GM23338 (cell line): Measurements from ENCODE around the gene EEA1. TPM values are rescaled to one million over a fixed set of nuclear protein-coding genes. Genes with fewer than 3 reads are reported as not detected.

Experiments used
- ATAC-seq: fragments of 200-7000 bp; cut with Tn5 transposase; 3 replicates; pipeline ENCODE4 v1.9.1; 2020
- DNase-seq: peaks from one replicate; pipeline ENCODE4 v3.0.0-alpha.2; 2015; ENCODE audit warnings: low spot score
- H2AFZ ChIP-seq: fragments of 200-600 bp; sonication (generic); 2 replicates; pipeline ENCODE4 v1.8.0; 2016; ENCODE audit warnings: antibody characterized with exemption, mild to moderate bottlenecking, moderate library complexity
- H3F3A ChIP-seq: fragments of 200-600 bp; sonication (generic); replicated peaks from 2 replicates; pipeline ENCODE4 v1.8.0; 2017; ENCODE audit warnings: antibody characterized with exemption, mixed run types, low read depth
- H3K27ac ChIP-seq: fragments of 200-600 bp; sonication (generic); 2 replicates; pipeline ENCODE4 v1.6.1; 2016; ENCODE audit warnings: low read depth
- H3K27me3 ChIP-seq: fragments of 200-600 bp; sonication (generic); 2 replicates; pipeline ENCODE4 v1.8.0; 2016; ENCODE audit warnings: mild to moderate bottlenecking, mixed run types, moderate library complexity; ENCODE audit not compliant: insufficient read depth
- H3K36me3 ChIP-seq: fragments of 200-600 bp; sonication (generic); 2 replicates; pipeline ENCODE4 v1.8.0; 2016; ENCODE audit warnings: mild to moderate bottlenecking; ENCODE audit not compliant: insufficient read depth
- H3K4me1 ChIP-seq: fragments of 200-600 bp; sonication (generic); 2 replicates; pipeline ENCODE4 v1.8.0; 2016; ENCODE audit warnings: mild to moderate bottlenecking, moderate library complexity; ENCODE audit not compliant: insufficient read depth
- H3K4me2 ChIP-seq: fragments of 200-600 bp; sonication (generic); 2 replicates; pipeline ENCODE4 v1.7.1; 2017; ENCODE audit warnings: mixed run types
- H3K4me3 ChIP-seq: fragments of 200-600 bp; sonication (generic); 2 replicates; pipeline ENCODE4 v1.6.1; 2016; ENCODE audit warnings: mixed run types
- H3K79me2 ChIP-seq: fragments of 200-600 bp; sonication (generic); replicated peaks from 2 replicates; pipeline ENCODE4 v1.8.0; 2017; ENCODE audit warnings: mild to moderate bottlenecking; ENCODE audit not compliant: insufficient read depth
- H3K9me2 ChIP-seq: fragments of 200-600 bp; sonication (generic); 2 replicates; pipeline ENCODE4 v1.8.0; 2017; ENCODE audit not compliant: insufficient read depth
- H4K20me1 ChIP-seq: fragments of 200-600 bp; sonication (generic); replicated peaks from 2 replicates; pipeline ENCODE4 v1.8.0; 2017; ENCODE audit warnings: mild to moderate bottlenecking; ENCODE audit not compliant: insufficient read depth
- H3K27ac Mint-ChIP-seq: 2 replicates; pipeline ENCODE4 v1.8.0; 2020; ENCODE audit warnings: inconsistent platforms, mild to moderate bottlenecking, moderate library complexity, mixed read lengths
- H3K27me3 Mint-ChIP-seq: 3 replicates; pipeline ENCODE4 v1.8.0; 2022; ENCODE audit warnings: low read depth, mild to moderate bottlenecking, moderate library complexity, mixed read lengths, inconsistent platforms; ENCODE audit not compliant: insufficient read depth, poor library complexity
- H3K36me3 Mint-ChIP-seq: 3 replicates; pipeline ENCODE4 v1.8.0; 2021; ENCODE audit warnings: low read depth, mild to moderate bottlenecking, inconsistent platforms, moderate library complexity, mixed read lengths
- H3K4me1 Mint-ChIP-seq: 3 replicates; pipeline ENCODE4 v1.8.0; 2020; ENCODE audit warnings: mild to moderate bottlenecking, inconsistent platforms, mixed read lengths
- H3K4me3 Mint-ChIP-seq: 3 replicates; pipeline ENCODE4 v1.8.0; 2021; ENCODE audit warnings: moderate library complexity, mild to moderate bottlenecking, inconsistent platforms, mixed read lengths
- H3K9me3 Mint-ChIP-seq: 3 replicates; pipeline ENCODE4 v1.8.0; 2020; ENCODE audit warnings: moderate library complexity, mild to moderate bottlenecking, inconsistent platforms, mixed read lengths
- CREB1 ChIP-seq: fragments of 250-450 bp; sonication (Bioruptor Pico); IDR thresholded peaks from 2 replicates; pipeline ENCODE4 v1.5.0; 2020; ENCODE audit warnings: low read depth, mild to moderate bottlenecking, moderate library complexity
- JUNB ChIP-seq: IDR thresholded peaks from one replicate; pipeline ENCODE4 v1.6.1; 2016; ENCODE audit warnings: antibody characterized with exemption; ENCODE audit not compliant: unreplicated experiment
- ZNF331 ChIP-seq: fragments of 250-450 bp; sonication (Bioruptor Pico); IDR thresholded peaks from 2 replicates; pipeline ENCODE4 v1.5.0; 2020; ENCODE audit warnings: low read depth, mild to moderate bottlenecking, moderate library complexity
- polyA plus RNA-seq: library from polyadenylated mRNA; unstranded; fragments of >200 nt; fragmentation: Nextera tagmentation; extraction: Ambion mirVana; gene quantifications from 2 replicates; pipeline ENCODE4 v1.2.1, GENCODE V29; 2016
- total RNA-seq: library from RNA; depleted of rRNA; stranded (reverse); fragments of >200 nt; shearing (Covaris generic); gene quantifications from 2 replicates; pipeline ENCODE4 v1.2.3, GENCODE V29; 2014
- TF ChIP-seq, protein P1 (sequence below): IDR thresholded peaks from one replicate; pipeline ENCODE4 v1.6.1; 2018; ENCODE audit warnings: antibody characterized with exemption; ENCODE audit not compliant: unreplicated experiment
- TF ChIP-seq, protein P2 (sequence below): IDR thresholded peaks from 2 replicates; pipeline ENCODE4 v1.6.1; 2016; ENCODE audit warnings: antibody characterized with exemption
- TF ChIP-seq, protein P3 (sequence below), 2 experiments: fragments of 200-600 bp in 1 of 2; sonication (generic) in 1 of 2; conservative IDR thresholded peaks; 2 replicates each; pipeline versions ENCODE4 v1.5.1 to v1.6.1; 2016 to 2017; ENCODE audit warnings: antibody characterized with exemption in 2 of 2, low read depth in 2 of 2, mild to moderate bottlenecking in 2 of 2, moderate library complexity in 1 of 2
- TF ChIP-seq, protein P4 (sequence below): fragments of 250-450 bp; sonication (Bioruptor Pico); IDR thresholded peaks from 2 replicates; pipeline ENCODE4 v1.5.0; 2020; ENCODE audit warnings: mild to moderate bottlenecking, moderate library complexity

The EEA1 gene
- total and polyA plus RNA-seq, 2 experiments from 2014 or later, result 10.0 to 41.1 TPM

DNA sequence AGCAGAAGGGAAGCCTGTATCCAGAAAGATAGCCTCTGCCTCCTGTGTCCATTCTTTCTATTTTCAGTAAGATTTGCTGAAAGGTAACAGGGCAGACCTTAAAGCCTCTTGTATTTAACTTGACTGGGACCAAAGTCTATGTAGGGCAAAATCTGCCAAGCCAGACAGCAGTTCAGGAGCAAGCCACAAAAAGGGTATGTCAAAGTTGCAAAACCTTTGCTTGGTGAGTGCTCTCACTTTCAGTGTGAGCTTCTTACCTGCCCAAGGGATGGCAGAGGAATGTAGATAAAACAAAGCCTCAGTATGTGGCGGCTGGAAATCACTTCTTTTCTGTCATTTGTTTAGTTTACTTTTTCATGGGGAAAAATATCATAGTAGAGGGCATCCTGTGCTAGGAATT, 163.2 kb downstream of the EEA1 start:
- H4K20me1 ChIP-seq, result no peaks in the 10 kb centered on the region
- H3K27ac ChIP-seq, result no peak overlapping the region
- Mint-ChIP-seq H3K9me3 (no peaks in the 10 kb centered on the region), H3K4me1 (peaks cover 19% of the 10 kb centered on the region), H3K36me3 (no peaks in the 10 kb centered on the region), H3K4me3 (no peak overlapping the region), H3K27me3 (no peaks in the 10 kb centered on the region), H3K27ac (no peak overlapping the region)
- ATAC-seq (peak; percentile 78), DNase-seq (peak; percentile 32)
- H3K27me3 ChIP-seq, result no peaks in the 10 kb centered on the region
- H3F3A ChIP-seq, result no peaks in the 10 kb centered on the region
- H2AFZ ChIP-seq, result no peak overlapping the region
- H3K9me2 ChIP-seq, result no peaks in the 10 kb centered on the region
- H3K4me3 ChIP-seq, result no peak overlapping the region
- H3K79me2 ChIP-seq, result no peaks in the 10 kb centered on the region
- H3K4me2 ChIP-seq, result no peak overlapping the region
- H3K36me3 ChIP-seq, result no peaks in the 10 kb centered on the region
- peaks cover 13% of the 10 kb centered on the region for H3K4me1 ChIP-seq
- TF ChIP-seq, protein P1, sequence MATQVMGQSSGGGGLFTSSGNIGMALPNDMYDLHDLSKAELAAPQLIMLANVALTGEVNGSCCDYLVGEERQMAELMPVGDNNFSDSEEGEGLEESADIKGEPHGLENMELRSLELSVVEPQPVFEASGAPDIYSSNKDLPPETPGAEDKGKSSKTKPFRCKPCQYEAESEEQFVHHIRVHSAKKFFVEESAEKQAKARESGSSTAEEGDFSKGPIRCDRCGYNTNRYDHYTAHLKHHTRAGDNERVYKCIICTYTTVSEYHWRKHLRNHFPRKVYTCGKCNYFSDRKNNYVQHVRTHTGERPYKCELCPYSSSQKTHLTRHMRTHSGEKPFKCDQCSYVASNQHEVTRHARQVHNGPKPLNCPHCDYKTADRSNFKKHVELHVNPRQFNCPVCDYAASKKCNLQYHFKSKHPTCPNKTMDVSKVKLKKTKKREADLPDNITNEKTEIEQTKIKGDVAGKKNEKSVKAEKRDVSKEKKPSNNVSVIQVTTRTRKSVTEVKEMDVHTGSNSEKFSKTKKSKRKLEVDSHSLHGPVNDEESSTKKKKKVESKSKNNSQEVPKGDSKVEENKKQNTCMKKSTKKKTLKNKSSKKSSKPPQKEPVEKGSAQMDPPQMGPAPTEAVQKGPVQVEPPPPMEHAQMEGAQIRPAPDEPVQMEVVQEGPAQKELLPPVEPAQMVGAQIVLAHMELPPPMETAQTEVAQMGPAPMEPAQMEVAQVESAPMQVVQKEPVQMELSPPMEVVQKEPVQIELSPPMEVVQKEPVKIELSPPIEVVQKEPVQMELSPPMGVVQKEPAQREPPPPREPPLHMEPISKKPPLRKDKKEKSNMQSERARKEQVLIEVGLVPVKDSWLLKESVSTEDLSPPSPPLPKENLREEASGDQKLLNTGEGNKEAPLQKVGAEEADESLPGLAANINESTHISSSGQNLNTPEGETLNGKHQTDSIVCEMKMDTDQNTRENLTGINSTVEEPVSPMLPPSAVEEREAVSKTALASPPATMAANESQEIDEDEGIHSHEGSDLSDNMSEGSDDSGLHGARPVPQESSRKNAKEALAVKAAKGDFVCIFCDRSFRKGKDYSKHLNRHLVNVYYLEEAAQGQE, result no peak
- TF ChIP-seq JUNB (no peak), CREB1 (CRISPR knock-in tag) (no peak), ZNF331 (CRISPR knock-in tag) (no peak)
- TF ChIP-seq, protein P2, sequence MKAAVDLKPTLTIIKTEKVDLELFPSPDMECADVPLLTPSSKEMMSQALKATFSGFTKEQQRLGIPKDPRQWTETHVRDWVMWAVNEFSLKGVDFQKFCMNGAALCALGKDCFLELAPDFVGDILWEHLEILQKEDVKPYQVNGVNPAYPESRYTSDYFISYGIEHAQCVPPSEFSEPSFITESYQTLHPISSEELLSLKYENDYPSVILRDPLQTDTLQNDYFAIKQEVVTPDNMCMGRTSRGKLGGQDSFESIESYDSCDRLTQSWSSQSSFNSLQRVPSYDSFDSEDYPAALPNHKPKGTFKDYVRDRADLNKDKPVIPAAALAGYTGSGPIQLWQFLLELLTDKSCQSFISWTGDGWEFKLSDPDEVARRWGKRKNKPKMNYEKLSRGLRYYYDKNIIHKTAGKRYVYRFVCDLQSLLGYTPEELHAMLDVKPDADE, result no peak
- TF ChIP-seq, protein P3, sequence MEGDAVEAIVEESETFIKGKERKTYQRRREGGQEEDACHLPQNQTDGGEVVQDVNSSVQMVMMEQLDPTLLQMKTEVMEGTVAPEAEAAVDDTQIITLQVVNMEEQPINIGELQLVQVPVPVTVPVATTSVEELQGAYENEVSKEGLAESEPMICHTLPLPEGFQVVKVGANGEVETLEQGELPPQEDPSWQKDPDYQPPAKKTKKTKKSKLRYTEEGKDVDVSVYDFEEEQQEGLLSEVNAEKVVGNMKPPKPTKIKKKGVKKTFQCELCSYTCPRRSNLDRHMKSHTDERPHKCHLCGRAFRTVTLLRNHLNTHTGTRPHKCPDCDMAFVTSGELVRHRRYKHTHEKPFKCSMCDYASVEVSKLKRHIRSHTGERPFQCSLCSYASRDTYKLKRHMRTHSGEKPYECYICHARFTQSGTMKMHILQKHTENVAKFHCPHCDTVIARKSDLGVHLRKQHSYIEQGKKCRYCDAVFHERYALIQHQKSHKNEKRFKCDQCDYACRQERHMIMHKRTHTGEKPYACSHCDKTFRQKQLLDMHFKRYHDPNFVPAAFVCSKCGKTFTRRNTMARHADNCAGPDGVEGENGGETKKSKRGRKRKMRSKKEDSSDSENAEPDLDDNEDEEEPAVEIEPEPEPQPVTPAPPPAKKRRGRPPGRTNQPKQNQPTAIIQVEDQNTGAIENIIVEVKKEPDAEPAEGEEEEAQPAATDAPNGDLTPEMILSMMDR (conservative IDR thresholded peaks at IDR 0.05; ENCODE audit: low read depth in 2 of 2), result no peak
- TF ChIP-seq, protein P4, sequence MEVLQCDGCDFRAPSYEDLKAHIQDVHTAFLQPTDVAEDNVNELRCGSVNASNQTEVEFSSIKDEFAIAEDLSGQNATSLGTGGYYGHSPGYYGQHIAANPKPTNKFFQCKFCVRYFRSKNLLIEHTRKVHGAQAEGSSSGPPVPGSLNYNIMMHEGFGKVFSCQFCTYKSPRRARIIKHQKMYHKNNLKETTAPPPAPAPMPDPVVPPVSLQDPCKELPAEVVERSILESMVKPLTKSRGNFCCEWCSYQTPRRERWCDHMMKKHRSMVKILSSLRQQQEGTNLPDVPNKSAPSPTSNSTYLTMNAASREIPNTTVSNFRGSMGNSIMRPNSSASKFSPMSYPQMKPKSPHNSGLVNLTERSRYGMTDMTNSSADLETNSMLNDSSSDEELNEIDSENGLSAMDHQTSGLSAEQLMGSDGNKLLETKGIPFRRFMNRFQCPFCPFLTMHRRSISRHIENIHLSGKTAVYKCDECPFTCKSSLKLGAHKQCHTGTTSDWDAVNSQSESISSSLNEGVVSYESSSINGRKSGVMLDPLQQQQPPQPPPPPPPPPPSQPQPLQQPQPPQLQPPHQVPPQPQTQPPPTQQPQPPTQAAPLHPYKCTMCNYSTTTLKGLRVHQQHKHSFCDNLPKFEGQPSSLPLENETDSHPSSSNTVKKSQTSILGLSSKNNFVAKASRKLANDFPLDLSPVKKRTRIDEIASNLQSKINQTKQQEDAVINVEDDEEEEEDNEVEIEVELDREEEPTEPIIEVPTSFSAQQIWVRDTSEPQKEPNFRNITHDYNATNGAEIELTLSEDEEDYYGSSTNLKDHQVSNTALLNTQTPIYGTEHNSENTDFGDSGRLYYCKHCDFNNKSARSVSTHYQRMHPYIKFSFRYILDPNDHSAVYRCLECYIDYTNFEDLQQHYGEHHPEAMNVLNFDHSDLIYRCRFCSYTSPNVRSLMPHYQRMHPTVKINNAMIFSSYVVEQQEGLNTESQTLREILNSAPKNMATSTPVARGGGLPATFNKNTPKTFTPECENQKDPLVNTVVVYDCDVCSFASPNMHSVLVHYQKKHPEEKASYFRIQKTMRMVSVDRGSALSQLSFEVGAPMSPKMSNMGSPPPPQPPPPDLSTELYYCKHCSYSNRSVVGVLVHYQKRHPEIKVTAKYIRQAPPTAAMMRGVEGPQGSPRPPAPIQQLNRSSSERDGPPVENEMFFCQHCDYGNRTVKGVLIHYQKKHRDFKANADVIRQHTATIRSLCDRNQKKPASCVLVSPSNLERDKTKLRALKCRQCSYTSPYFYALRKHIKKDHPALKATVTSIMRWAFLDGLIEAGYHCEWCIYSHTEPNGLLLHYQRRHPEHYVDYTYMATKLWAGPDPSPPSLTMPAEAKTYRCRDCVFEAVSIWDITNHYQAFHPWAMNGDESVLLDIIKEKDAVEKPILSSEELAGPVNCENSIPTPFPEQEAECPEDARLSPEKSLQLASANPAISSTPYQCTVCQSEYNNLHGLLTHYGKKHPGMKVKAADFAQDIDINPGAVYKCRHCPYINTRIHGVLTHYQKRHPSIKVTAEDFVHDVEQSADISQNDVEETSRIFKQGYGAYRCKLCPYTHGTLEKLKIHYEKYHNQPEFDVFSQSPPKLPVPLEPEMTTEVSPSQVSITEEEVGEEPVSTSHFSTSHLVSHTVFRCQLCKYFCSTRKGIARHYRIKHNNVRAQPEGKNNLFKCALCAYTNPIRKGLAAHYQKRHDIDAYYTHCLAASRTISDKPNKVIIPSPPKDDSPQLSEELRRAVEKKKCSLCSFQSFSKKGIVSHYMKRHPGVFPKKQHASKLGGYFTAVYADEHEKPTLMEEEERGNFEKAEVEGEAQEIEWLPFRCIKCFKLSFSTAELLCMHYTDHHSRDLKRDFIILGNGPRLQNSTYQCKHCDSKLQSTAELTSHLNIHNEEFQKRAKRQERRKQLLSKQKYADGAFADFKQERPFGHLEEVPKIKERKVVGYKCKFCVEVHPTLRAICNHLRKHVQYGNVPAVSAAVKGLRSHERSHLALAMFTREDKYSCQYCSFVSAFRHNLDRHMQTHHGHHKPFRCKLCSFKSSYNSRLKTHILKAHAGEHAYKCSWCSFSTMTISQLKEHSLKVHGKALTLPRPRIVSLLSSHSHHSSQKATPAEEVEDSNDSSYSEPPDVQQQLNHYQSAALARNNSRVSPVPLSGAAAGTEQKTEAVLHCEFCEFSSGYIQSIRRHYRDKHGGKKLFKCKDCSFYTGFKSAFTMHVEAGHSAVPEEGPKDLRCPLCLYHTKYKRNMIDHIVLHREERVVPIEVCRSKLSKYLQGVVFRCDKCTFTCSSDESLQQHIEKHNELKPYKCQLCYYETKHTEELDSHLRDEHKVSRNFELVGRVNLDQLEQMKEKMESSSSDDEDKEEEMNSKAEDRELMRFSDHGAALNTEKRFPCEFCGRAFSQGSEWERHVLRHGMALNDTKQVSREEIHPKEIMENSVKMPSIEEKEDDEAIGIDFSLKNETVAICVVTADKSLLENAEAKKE (CRISPR knock-in tag), result no peak
